Activated T-cell treated with anti-CD3 and anti-CD28 coated beads for 48 hours (primary cell): ENCODE measurements around the gene OTUB1.

Source experiments
- DNase-seq: peaks from one replicate; pipeline ENCODE4 v3.0.0-alpha.2; 2020; ENCODE audit warnings: low read depth

The OTUB1 gene

GRCh38 chr11:64025205-64025604 is 39.0 kb downstream of the OTUB1 start:
- DNase-seq, result no peak

DNA sequence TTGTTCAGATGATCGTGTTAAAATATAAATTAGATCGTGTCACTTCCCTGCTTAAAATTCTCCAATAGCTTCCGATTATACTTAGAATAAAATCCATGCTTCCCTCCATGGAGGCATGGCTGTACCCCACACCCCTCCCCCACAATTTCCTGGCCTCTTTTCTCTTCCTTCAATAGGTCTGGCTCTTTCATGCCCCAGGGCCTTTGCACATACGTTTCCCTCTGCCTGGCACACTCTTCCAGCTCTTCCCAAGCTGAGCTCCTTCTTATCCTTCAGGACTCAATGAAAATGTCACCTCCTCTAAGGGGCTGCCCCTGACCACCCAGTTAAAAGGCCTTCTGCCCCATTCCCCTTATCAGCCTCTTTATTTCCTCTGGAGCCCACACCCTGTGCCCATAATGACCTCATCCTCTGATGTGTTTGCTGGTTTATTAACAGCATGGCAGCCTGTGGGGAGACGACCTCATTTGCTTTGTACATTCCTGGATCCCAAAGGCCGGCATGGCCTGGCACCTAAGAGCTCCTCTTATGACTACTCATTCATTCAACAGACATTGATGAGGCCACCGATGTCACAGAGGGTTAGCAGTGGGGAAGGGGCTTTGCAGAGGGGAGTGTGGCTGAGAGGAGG is 40.5 kb downstream of the OTUB1 start:
- DNase-seq, result no peak

DNA sequence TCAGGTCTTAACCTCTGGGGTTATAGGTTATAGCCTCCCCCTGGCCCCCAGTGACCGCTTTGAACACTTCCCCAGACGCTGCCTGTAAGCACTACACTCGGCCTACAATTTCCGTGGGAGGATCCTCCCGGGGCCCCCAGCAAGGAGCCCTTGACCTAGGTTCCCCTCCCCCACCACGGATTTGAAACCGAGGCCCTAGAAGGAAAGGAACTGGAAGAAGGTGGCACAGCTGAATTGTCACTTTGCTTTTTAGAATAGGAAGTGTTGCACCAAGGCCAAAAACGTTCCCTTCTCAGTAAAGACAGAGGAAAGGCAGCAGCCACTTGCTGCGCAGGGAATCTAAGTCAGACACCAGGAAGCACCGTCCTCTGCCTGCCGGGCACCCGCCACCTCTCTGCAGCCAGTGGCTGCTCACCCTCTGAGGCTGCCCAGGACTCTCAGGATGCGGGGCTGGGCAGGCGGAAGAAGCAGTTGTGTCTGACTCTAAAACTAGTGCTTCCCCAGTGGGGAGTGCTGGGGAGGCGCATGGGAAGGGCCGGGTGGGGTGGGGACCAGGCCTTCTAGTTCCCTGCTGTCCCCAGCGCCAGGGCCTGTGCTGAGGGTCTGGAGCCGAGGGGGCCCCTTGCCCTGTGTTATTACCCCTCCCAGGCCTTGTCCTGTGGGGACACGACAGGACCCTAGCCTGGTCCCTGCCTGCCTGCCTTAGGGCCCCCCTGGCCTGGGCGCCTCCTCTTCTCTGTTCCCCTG is 41.6 kb downstream of the OTUB1 start:
- no peak for DNase-seq

GRCh38 chr11:64028398-64029115 is 42.3 kb downstream of the OTUB1 start:
- DNase-seq, result no peak

DNA sequence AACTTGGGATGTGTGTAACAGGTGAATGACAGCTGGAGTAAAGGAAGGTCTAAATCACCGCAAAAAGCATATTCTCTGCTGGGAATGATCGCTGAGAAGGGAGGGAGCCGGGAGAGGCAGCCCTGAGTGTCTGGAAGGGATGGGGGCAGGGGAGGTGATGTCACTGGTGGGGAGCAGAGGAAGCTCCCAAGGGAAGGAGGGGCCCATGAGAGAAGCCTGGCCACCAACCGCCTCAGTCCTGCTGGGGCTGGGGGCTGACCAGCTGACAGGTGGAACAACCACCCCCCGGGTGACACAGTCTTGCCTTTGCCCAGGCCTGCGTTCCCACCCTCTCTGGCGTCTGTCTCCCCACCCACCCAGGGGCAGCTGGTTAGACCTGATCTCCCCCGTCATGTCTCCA is 43.5 kb downstream of the OTUB1 start:
- DNase-seq, result no peak

- no peak for DNase-seq
Measured at GRCh38 chr11:64031001-64031400, 44.8 kb downstream of the OTUB1 start.

DNA sequence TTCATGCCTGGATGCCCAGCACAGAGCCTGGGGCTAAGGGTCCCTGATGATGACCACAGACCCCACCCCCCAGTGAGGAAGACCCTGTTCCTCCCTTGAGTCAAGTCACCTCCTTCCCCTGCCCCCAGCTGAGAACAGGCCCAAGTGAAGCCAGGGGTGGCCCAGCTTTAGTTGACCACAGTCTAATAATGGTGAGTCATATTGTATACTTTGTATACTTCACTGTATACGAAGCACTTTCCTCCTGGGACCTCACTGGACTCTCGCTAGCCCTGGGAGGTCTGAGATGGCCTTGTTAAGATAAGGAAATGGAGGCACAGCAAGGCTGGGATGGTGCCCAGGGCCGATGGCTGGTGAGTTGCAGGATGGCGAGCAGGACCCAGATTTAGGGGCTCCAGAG is 45.8 kb downstream of the OTUB1 start:
- no peak for DNase-seq

GRCh38 chr11:64034411-64034811 is 48.2 kb downstream of the OTUB1 start:
- DNase-seq, result no peak

GRCh38 chr11:64035081-64035524 is 48.9 kb downstream of the OTUB1 start:
- DNase-seq, result no peak

GRCh38 chr11:64035576-64035975 is 49.3 kb downstream of the OTUB1 start, which contains the start of gene FLRT1:
TSS of gene FLRT1 (plus strand) at chr11:64035931. CDS start at chr11:64116268, 80,337 bp downstream.
- DNase-seq, result no peak

GRCh38 chr11:64036087-64037026 is 50.1 kb downstream of the OTUB1 start:
- DNase-seq, result peak; percentile 6

GRCh38 chr11:64037027-64037634 is 50.9 kb downstream of the OTUB1 start:
- peak; percentile 7 for DNase-seq

DNA sequence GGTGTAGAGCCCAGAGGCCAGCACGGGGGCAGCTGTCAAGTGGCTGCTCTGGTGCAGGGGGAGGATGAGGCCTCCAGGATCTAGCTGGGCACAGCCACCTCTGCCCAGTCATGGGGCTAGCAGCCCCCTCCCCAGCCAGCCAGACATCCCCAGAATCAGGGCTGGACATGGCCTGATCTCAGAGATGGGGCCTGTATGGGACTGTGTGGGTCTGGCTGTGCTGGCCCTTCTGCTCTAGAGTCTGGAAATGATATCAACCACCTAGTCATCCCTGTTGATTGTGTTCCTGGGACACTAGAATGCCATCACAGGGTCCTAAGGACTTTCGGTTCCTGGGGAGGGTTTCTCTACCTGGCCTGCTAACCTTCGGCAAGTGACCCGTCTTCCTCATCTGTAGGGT is 52.3 kb downstream of the OTUB1 start:
- DNase-seq, result no peak

DNA sequence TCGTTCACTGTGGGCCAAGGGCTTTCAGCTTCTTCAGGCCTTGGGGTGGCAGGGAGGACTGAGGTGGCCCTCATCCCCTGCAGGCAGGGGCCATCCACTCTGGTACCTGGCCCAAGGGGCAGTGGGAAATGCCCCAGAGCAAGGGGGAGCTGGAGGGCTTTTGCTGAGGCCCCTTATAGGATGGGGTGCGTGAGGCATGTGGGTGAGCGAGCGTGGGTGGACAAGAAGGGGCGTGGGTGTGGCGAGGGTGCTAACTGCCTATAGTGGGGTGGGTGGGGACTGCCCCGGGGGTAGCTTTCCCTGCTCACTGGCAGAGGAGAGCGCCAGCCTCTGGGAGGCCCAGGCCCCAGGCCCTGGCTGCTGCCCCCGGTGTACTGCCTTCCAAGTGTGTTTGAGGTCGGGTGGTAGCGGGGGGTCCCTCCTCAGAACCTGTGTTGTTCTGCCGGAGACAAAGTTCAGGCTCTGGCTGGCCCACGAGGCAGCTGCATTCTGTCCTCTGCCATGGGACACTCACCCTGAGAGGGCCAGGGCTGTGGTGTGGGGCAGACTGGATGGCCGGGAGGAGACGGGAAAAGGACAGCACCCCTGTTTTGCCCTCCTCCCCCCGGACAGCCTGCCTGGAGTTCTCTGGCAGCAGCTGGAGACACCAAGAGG is 52.9 kb downstream of the OTUB1 start:
- no peak for DNase-seq

- no peak for DNase-seq
Measured at GRCh38 chr11:64040684-64041322, 54.6 kb downstream of the OTUB1 start.

GRCh38 chr11:64041846-64042245 is 55.6 kb downstream of the OTUB1 start:
- DNase-seq, result no peak

DNA sequence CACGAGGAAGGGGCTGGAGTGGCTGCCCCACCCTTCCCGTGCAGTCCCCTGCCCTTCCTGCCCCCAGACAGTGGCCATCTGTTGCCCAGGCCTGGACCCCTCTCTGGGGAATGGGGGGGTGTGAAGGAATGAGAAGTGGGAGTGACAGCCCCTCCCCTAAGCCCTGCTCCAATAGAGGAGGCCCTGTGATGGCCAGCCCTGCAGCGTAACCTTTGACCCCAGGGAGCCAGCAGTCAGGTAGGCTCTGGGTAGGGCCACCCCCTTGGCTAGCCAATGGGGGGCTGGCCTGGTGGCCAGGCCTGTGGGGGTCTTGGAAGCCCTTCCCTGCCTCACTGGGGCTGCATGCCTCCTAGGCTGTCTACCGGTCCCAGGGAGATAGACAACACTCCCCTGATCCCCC is 56.1 kb downstream of the OTUB1 start:
- DNase-seq, result no peak

DNA sequence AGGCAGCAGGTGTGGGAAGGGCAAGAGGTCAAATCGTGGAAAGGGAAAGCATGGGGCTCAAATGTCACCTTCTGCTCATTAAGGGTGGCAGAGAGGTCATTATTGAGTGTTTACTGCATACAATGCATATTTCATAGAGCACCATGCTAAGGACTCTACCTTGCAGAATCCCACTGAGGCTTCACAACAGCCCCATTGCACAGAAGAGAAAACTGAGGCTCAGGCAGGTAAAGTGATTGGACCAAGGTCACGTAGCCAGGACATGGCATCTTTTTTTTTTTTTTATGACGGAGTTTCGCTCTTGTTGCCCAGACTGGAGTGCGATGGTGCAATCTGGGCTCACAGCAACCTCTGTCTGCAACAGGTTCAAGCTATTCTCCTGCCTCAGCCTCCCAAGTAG is 57.3 kb downstream of the OTUB1 start:
- no peak for DNase-seq

DNA sequence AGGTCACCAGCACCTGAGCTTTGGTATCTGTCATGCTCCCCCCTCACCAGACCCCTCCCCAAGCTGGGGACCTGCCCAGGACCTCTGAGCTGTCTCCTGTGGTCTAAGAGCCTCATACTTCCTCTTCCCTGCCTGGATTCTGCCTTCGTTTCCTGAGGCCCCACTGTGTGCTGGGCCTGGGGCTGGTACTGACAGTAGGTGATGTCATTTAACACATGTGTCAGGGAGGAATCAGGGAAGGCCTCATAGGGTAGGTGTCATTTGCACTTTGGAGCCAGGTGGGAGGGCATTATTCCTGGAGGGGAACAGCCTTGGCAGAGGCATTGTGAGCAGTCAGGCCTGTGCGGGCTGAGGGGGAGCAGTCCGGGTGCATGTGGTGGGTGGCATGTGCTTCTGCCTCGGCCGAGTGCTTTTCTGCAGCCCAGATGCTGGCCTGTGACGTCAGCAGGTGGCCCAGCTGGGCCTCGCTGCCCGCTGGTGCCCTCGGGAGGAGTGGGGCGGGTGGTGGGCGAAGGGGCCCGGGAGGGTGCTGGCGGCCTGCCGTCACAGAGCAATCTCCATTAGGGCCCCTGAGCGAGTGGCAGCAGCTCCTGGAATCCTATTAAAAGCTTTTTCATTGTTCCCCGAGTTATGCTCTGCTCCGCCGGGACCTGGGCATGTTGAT is 58.6 kb downstream of the OTUB1 start:
- no peak for DNase-seq

DNA sequence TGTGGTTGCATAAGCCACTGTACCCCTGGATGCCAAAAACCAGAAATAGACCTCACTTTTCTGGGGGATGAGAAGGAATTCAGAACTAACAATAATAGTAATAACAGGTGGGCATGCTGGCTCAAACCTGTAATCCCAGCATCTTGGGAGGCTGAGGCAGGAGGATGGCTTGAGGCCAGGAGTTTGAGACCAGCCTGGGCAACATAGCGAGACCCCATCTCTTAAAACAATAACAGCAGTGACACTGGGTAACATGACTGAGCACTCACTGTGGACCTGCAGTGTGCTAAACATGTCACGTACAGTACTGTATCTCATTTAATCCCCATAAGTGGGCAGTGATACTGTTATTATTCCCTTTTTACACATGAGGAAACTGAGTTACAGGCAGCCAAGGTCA is 59.5 kb downstream of the OTUB1 start:
- no peak for DNase-seq
